ENCODE measurements around the gene ABCC3. TPM values are rescaled to one million over a fixed set of nuclear protein-coding genes. Genes with fewer than 3 reads are reported as not detected.
A peak's percentile ranks its signal among the peaks of the same experiment; 100 is the strongest.

Gene ABCC3
- total and polyA plus RNA-seq, 9 of the 15 experiments (the other 6 are each of a cell fraction or from before 2014, with no cell fraction given), result 0.03 to 1.6 (median 0.42) TPM; not detected in 5

- TF ChIP-seq ARID1B (IDR thresholded peaks at IDR 0.05), result peak; percentile 90
- TF ChIP-seq ZNF445 (CRISPR knock-in tag; IDR thresholded peaks at IDR 0.05; ENCODE audit: low read depth), result no peak
- TF ChIP-seq RB1 (IDR thresholded peaks at IDR 0.05; ENCODE audit: low read depth), result no peak
- no peak for TF ChIP-seq KDM2B (CRISPR knock-in tag; IDR thresholded peaks at IDR 0.05)
- no peak for TF ChIP-seq FOXA3 (CRISPR knock-in tag; conservative IDR thresholded peaks at IDR 0.05 in 1 of 2, IDR thresholded peaks at IDR 0.05 in 1 of 2)
- TF ChIP-seq TAF15 (IDR thresholded peaks at IDR 0.05; ENCODE audit: low read depth, low read length), result no peak
- TF ChIP-seq HOMEZ (CRISPR knock-in tag; IDR thresholded peaks at IDR 0.05), result no peak
- no peak for TF ChIP-seq ZNF134 (CRISPR knock-in tag; conservative IDR thresholded peaks at IDR 0.05)
- TF ChIP-seq, protein P1, sequence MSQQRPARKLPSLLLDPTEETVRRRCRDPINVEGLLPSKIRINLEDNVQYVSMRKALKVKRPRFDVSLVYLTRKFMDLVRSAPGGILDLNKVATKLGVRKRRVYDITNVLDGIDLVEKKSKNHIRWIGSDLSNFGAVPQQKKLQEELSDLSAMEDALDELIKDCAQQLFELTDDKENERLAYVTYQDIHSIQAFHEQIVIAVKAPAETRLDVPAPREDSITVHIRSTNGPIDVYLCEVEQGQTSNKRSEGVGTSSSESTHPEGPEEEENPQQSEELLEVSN (IDR thresholded peaks at IDR 0.05; ENCODE audit: borderline replicate concordance in 1 of 2, extremely low read depth in 1 of 2, insufficient read depth in 1 of 2, insufficient read length in 1 of 2, low read depth in 1 of 2, low read length in 1 of 2, poor library complexity in 1 of 2, severe bottlenecking in 1 of 2), result no peak
- TF ChIP-seq, protein P2, sequence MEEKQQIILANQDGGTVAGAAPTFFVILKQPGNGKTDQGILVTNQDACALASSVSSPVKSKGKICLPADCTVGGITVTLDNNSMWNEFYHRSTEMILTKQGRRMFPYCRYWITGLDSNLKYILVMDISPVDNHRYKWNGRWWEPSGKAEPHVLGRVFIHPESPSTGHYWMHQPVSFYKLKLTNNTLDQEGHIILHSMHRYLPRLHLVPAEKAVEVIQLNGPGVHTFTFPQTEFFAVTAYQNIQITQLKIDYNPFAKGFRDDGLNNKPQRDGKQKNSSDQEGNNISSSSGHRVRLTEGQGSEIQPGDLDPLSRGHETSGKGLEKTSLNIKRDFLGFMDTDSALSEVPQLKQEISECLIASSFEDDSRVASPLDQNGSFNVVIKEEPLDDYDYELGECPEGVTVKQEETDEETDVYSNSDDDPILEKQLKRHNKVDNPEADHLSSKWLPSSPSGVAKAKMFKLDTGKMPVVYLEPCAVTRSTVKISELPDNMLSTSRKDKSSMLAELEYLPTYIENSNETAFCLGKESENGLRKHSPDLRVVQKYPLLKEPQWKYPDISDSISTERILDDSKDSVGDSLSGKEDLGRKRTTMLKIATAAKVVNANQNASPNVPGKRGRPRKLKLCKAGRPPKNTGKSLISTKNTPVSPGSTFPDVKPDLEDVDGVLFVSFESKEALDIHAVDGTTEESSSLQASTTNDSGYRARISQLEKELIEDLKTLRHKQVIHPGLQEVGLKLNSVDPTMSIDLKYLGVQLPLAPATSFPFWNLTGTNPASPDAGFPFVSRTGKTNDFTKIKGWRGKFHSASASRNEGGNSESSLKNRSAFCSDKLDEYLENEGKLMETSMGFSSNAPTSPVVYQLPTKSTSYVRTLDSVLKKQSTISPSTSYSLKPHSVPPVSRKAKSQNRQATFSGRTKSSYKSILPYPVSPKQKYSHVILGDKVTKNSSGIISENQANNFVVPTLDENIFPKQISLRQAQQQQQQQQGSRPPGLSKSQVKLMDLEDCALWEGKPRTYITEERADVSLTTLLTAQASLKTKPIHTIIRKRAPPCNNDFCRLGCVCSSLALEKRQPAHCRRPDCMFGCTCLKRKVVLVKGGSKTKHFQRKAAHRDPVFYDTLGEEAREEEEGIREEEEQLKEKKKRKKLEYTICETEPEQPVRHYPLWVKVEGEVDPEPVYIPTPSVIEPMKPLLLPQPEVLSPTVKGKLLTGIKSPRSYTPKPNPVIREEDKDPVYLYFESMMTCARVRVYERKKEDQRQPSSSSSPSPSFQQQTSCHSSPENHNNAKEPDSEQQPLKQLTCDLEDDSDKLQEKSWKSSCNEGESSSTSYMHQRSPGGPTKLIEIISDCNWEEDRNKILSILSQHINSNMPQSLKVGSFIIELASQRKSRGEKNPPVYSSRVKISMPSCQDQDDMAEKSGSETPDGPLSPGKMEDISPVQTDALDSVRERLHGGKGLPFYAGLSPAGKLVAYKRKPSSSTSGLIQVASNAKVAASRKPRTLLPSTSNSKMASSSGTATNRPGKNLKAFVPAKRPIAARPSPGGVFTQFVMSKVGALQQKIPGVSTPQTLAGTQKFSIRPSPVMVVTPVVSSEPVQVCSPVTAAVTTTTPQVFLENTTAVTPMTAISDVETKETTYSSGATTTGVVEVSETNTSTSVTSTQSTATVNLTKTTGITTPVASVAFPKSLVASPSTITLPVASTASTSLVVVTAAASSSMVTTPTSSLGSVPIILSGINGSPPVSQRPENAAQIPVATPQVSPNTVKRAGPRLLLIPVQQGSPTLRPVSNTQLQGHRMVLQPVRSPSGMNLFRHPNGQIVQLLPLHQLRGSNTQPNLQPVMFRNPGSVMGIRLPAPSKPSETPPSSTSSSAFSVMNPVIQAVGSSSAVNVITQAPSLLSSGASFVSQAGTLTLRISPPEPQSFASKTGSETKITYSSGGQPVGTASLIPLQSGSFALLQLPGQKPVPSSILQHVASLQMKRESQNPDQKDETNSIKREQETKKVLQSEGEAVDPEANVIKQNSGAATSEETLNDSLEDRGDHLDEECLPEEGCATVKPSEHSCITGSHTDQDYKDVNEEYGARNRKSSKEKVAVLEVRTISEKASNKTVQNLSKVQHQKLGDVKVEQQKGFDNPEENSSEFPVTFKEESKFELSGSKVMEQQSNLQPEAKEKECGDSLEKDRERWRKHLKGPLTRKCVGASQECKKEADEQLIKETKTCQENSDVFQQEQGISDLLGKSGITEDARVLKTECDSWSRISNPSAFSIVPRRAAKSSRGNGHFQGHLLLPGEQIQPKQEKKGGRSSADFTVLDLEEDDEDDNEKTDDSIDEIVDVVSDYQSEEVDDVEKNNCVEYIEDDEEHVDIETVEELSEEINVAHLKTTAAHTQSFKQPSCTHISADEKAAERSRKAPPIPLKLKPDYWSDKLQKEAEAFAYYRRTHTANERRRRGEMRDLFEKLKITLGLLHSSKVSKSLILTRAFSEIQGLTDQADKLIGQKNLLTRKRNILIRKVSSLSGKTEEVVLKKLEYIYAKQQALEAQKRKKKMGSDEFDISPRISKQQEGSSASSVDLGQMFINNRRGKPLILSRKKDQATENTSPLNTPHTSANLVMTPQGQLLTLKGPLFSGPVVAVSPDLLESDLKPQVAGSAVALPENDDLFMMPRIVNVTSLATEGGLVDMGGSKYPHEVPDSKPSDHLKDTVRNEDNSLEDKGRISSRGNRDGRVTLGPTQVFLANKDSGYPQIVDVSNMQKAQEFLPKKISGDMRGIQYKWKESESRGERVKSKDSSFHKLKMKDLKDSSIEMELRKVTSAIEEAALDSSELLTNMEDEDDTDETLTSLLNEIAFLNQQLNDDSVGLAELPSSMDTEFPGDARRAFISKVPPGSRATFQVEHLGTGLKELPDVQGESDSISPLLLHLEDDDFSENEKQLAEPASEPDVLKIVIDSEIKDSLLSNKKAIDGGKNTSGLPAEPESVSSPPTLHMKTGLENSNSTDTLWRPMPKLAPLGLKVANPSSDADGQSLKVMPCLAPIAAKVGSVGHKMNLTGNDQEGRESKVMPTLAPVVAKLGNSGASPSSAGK (IDR thresholded peaks at IDR 0.05), result no peak
- TF ChIP-seq ZBTB1 (CRISPR knock-in tag; IDR thresholded peaks at IDR 0.05; ENCODE audit: borderline replicate concordance, low read depth), result no peak
- TF ChIP-seq NFE2L1 (tag; IDR thresholded peaks at IDR 0.05; ENCODE audit: borderline replicate concordance, low read depth), result peak; percentile 94
- TF ChIP-seq, protein P3, sequence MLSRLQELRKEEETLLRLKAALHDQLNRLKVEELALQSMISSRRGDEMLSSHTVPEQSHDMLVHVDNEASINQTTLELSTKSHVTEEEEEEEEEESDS (CRISPR knock-in tag; IDR thresholded peaks at IDR 0.05), result no peak
Measured at GRCh38 chr17:50661795-50662391, 27.2 kb downstream of the ABCC3 start (continued).
